Measurements from ENCODE around the gene CALCB.

DNA sequence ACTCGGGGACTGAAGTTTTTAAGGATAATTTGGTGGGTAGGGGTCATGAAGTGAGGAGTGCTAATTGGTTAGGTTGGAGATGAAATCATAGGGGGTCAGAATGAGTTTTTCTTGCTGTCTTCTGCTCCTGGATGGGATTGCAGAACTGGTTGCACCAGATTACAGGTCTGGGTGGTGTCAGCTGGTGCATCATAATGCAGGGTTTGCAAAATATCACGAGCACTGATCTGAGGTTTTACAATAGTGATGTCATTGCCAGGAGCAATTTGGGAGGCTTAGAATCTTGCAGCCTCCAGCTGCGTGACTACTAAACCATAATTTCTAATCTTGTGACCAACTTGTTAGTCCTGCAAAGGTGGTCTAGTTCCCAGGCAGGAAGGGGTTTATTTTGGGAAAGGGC is 46.4 kb upstream of the CALCB start:
- TF ChIP-seq CTCF (IDR thresholded peaks at IDR 0.05) (no peak), EZH2phosphoT487 (IDR thresholded peaks at IDR 0.05) (no peak)

Measured in neural progenitor cell (in vitro differentiated cells).